ENCODE results near the gene NUB1.
"Not testable (repeated sequence)": the region's sequence is repeated elsewhere in the genome, so short reads cannot be mapped to it uniquely, and the experiment has no call there.

GRCh38 chr7:151304251-151304650, 37.4 kb upstream of the NUB1 start:
- TF ChIP-seq EZH2 (IDR thresholded peaks at IDR 0.05; ENCODE audit: low read length); CTCF (optimal IDR thresholded peaks at IDR 0.05 in 1 of 3, IDR thresholded peaks at IDR 0.05 in 1 of 3, conservative IDR thresholded peaks at IDR 0.05 in 1 of 3; ENCODE audit: extremely low read depth in 1 of 3, insufficient read depth in 2 of 3, low read length in 3 of 3): not testable (repeated sequence)
